Right hindlimb (tissue), 1 donor: ENCODE measurements around the gene SYNPR.
"Not testable (repeated sequence)": the region's sequence is repeated elsewhere in the genome, so short reads cannot be mapped to it uniquely, and the experiment has no call there.

ENCODE experiments used
- DNase-seq: peaks from one replicate; pipeline ENCODE4 v3.0.0-alpha.2; 2018

SYNPR gene

GRCh38 chr3:63639806-63640205, 361.7 kb downstream of the SYNPR start:
- DNase-seq, result no peak

GRCh38 chr3:63642488-63642887, 364.4 kb downstream of the SYNPR start:
- no peak for DNase-seq

GRCh38 chr3:63644212-63644797, 366.2 kb downstream of the SYNPR start:
- no peak for DNase-seq

- not testable (repeated sequence) for DNase-seq
Measured at GRCh38 chr3:63644928-63645781, 367.0 kb downstream of the SYNPR start.

- no peak for DNase-seq
Measured at GRCh38 chr3:63652066-63652725, 374.1 kb downstream of the SYNPR start, which contains the start of gene SNTN. Gene SNTN (plus strand): TSS chr3:63652675. CDS start chr3:63652688, 13 bp downstream.

- DNase-seq, result no peak
Measured at GRCh38 chr3:63654211-63654610, 376.1 kb downstream of the SYNPR start.

- no peak for DNase-seq
Measured at GRCh38 chr3:63654931-63655330, 376.8 kb downstream of the SYNPR start.

- DNase-seq, result no peak
Measured at GRCh38 chr3:63655519-63655918, 377.4 kb downstream of the SYNPR start.

GRCh38 chr3:63656786-63657185, 378.7 kb downstream of the SYNPR start:
- DNase-seq, result no peak

- no peak for DNase-seq
Measured at GRCh38 chr3:63661242-63661641, 383.1 kb downstream of the SYNPR start.

- no peak for DNase-seq
Measured at GRCh38 chr3:63662011-63662410, 383.9 kb downstream of the SYNPR start.

GRCh38 chr3:63662500-63662899, 384.4 kb downstream of the SYNPR start:
- DNase-seq, result no peak
